Sciatic nerve (tissue), 2 donors: ENCODE results near the gene SMPD4. TPM values are rescaled to one million over a fixed set of nuclear protein-coding genes. Genes with fewer than 3 reads are reported as not detected.
"Not testable (repeated sequence)": the region's sequence is repeated elsewhere in the genome, so short reads cannot be mapped to it uniquely, and the experiment has no call there.

Experiments
- ATAC-seq: fragments of 200-7000 bp; cut with Tn5 transposase; one replicate; pipeline ENCODE4 v1.9.1; 2020; ENCODE audit warnings: mild to moderate bottlenecking, moderate library complexity
- DNase-seq: peaks from one replicate; pipeline ENCODE4 v3.0.0-alpha.2; 2020; ENCODE audit warnings: low spot score
- intact Hi-C: fragments of 100-400 bp; cut with DNase I; formaldehyde crosslinking; loops from one replicate; pipeline ENCODE4 v1.14.2; 2022
- total RNA-seq: library from RNA; stranded (reverse); fragmentation: NEBNext Ultra II Directional; extraction: Animal tissue kit (Norgen Biotek cat#: 25700); gene quantifications from one replicate; pipeline ENCODE4 v1.2.1, GENCODE V29; 2021
- donor health status: DM: no; HTN: no; CAD: no.
- donor health status: DM: no; HTN: no; CAD: no.

SMPD4 gene
- total RNA-seq, 1 donor from 2014 or later: 40.4 TPM

DNA sequence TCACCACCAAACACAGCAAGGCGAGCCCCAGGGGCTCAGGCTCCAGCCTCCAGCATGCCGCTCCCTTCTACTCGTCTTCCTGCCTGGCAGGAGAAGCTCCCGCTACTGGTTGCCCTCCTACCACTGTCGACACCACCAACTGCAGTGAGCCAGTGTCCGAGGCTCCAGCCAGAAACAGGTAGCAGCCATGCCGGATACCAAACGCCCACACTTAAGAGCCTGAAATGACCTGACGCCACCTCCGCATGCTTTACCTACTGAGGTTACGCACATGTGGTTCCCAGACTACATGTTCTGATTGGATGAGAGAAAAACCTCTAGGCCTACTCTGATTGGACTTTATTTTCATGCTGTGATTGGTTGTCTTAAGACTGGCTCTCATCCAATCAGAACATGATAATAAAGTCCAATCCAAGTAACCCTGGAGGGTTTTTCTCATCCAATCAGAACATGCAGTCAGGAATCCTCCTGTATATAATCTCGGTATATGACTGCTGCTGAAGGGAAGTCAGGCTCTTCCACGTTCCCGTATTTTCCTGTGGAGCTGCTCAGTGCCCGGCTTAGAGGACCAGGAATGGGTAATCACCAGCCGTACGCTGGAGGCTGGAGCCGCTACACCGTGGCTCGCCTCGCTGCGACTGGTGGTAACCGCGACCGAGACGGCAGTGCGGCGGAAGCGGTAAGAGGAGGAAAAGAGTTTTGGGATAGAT is 52.1 kb downstream of the SMPD4 start, which contains the start of gene POTEF:
POTEF (minus strand) TSS at position 103 of the 710 bp plus-strand sequence. CDS start 8,707 bp downstream, outside the sequence.
- ATAC-seq, DNase-seq, intact Hi-C loops: not testable (repeated sequence)

DNA sequence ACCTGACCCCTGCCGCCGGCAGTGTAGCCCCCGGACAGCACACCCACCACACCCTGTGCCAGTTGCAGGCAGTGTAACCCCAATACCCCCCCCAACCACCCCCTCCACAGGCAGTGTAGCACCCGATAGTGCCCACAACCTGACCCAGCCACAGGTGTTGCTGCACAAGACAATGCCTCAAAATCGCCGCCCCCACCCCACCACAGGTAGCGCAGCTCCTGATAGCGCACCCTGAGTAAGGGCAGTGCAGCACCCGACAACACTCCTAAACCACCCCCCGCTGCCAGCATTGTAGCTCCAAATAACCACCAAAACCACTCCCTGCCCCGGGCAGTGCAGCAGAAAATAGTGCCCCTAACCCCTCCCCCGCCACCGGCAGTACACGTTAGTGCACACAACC is 52.9 kb downstream of the SMPD4 start:
- not testable (repeated sequence) for DNase-seq

DNA sequence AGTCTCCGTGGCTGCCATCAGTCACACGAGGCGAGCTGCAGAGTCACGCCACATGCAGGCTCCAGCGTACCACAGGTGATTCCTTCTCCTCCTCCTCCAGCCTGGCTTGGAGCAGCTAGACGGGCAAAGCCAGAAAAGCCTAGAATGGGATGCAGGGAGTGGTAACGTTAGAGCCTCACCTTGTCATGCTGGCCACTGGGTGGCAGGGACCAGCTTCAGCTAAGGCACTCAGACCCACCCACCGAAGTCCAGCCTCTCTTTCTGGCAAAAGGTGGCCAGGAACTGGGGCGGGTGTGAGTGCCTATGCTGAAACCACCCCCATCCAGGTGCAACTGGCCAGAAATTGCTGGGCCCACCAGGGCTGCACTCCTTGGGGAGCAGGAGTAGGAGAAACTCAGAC is 53.7 kb downstream of the SMPD4 start:
- intact Hi-C loops, DNase-seq, ATAC-seq: not testable (repeated sequence)

More for the DNA sequence above, 52.9 kb downstream of the SMPD4 start:
- intact Hi-C loops, ATAC-seq: not testable (repeated sequence)

DNA sequence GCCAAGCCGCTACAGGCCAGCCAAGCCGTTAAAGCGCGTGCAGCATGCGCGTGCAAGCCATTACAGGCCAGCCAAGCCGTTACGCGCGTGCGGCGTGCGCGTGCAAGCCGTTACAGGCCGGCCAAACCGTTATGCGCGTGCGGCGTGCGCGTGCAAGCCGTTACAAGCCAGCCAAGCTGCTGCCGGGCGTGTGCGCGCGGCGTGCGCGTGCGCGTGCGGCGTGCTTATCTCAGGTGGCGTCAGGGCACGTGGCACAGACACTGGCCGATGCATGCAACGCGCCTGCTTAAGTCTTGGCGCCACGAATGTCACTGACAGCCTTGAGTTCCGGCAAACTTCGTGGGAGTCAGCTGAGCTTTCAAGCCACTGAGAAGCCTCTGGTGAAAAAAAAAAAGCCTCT is 60.5 kb downstream of the SMPD4 start:
- DNase-seq, intact Hi-C loops, ATAC-seq: not testable (repeated sequence)

DNA sequence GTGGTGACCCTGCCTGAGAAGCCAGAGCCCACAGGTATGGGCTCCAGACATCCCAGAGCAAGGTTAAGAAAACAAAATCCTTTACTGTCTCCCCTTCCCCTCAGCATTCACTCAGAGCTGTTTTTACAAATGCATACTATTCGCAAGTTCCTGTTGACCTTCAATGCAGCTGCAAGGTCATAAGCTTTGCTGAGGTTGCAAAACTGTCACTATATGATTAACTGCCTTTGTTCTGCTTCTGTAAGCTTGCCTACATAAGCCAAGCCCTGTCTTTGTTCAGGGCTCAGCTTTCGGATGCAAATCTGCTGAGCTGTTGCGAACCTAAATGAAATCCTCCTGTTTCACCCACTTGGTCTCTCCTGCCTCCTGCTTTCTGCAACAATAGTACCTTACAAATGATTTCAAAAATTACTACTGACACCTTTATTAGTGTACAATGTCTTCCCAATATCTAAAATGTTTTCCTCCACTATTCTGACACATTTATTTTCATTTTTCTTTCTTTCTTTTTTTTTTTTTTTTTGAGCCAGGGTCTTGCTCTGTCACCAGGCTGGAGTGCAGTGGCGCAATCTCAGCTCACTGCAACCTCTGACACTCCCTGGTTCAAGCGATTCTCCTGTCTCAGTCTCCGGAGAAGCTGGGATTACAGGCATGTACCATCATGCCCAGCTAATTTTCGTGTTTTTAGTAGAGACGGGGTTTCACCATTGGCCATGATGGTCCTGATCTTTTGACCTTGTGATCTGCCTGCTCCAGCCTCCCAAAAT is 78.6 kb downstream of the SMPD4 start:
- intact Hi-C loops, ATAC-seq, DNase-seq: not testable (repeated sequence)

Other genes with a start within 250 kb of the SMPD4 start
- 0.13 TPM for gene RAB6C, start 201.9 kb downstream of the SMPD4 start, total RNA-seq
- gene POTEF, start 52.4 kb downstream of the SMPD4 start, total RNA-seq: 2.0 TPM
- 7.5 TPM for gene CCDC74B, start 36.5 kb downstream of the SMPD4 start, total RNA-seq
- 168 TPM for gene MZT2B, start 660 bp upstream of the SMPD4 start, total RNA-seq
- not detected for gene TUBA3E, start 16.8 kb upstream of the SMPD4 start, total RNA-seq
- 43.0 TPM for gene IMP4, start 161.3 kb upstream of the SMPD4 start, total RNA-seq
- gene PTPN18, start 174.5 kb upstream of the SMPD4 start, total RNA-seq: 44.7 TPM